Thyroid gland (tissue), 4 donors: Measurements from ENCODE around the gene PLGRKT. TPM values are rescaled to one million over a fixed set of nuclear protein-coding genes. Genes with fewer than 3 reads are reported as not detected.

Source experiments
- DNase-seq, 2 donors: peaks; one replicate each; pipeline ENCODE4 v3.0.0-alpha.2; 2019
- H3K27ac ChIP-seq, 3 donors: fragments of 200-600 bp; sonication (generic); 1 replicate in 2 of 3; 2 replicates in 1 of 3; pipeline ENCODE4 v1.5.1; 2016 to 2019; ENCODE audit warnings: mild to moderate bottlenecking in 1 of 3, moderate library complexity in 1 of 3
- H3K27me3 ChIP-seq: fragments of 200-600 bp; sonication (generic); one replicate; pipeline ENCODE4 v1.5.1; 2019
- H3K36me3 ChIP-seq, 2 donors: fragments of 200-600 bp; sonication (generic); one replicate each; pipeline ENCODE4 v1.5.1; 2016 to 2019
- H3K4me1 ChIP-seq, 2 donors: fragments of 200-600 bp; sonication (generic); one replicate each; pipeline ENCODE4 v1.5.1; 2017 to 2019
- H3K4me3 ChIP-seq, 3 donors: fragments of 200-600 bp; sonication (generic); replicated peaks in 1 of 3; 1 replicate in 2 of 3; 2 replicates in 1 of 3; pipeline ENCODE4 v1.5.1; 2016; ENCODE audit warnings: mild to moderate bottlenecking in 1 of 3
- H3K9me3 ChIP-seq: fragments of 200-600 bp; sonication (generic); one replicate; pipeline ENCODE4 v1.5.1; 2017
- POLR2A ChIP-seq, 2 donors: fragments of 450-650 bp; IDR thresholded peaks; one replicate each; pipeline ENCODE4 v1.6.1; 2017; ENCODE audit warnings: antibody characterized with exemption in 2 of 2, mild to moderate bottlenecking in 2 of 2, moderate library complexity in 1 of 2
- WGBS, 2 donors: methylation state at CpG; one replicate each; pipeline ENCODE4 v1.1.5; 2017; 5-methylcytosine and 5-hydroxymethylcytosine counted together
- intact Hi-C: fragments of 100-400 bp; cut with DNase I; formaldehyde crosslinking; loops from one replicate; pipeline ENCODE4 v1.15.1; 2023
- total RNA-seq, 4 donors: library from RNA; depleted of rRNA; stranded (reverse); fragments of >200 nt; gene quantifications; one replicate each; pipeline ENCODE4 v1.2.3, GENCODE V29; 2016
- TF ChIP-seq, protein P1 (sequence below), 6 experiments: fragments of 200-600 bp in 3 of 6; fragments of 450-650 bp in 3 of 6; sonication (generic) in 3 of 6; IDR thresholded peaks; one replicate each; pipeline ENCODE4 v1.5.1; 2016 to 2019; ENCODE audit warnings: antibody characterized with exemption in 6 of 6, mild to moderate bottlenecking in 2 of 6, inconsistent platforms in 1 of 6, moderate library complexity in 1 of 6

Gene PLGRKT
- total RNA-seq, 4 donors from 2014 or later, result 16.2 to 32.7 (median 27.7) TPM

GRCh38 chr9:5360341-5360740 is 77.4 kb downstream of the PLGRKT start:
- DNase-seq, result no peak
- Histone ChIP-seq H3K9me3 (no peaks in the 10 kb centered on the region), H3K4me3 (no peak overlapping the region), H3K27ac (no peak overlapping the region), H3K27me3 (no peaks in the 10 kb centered on the region), H3K36me3 (no peaks in the 10 kb centered on the region), H3K4me1 (no peaks in the 10 kb centered on the region)
- no peak for TF ChIP-seq POLR2A (IDR thresholded peaks at IDR 0.05)
- TF ChIP-seq, protein P1, sequence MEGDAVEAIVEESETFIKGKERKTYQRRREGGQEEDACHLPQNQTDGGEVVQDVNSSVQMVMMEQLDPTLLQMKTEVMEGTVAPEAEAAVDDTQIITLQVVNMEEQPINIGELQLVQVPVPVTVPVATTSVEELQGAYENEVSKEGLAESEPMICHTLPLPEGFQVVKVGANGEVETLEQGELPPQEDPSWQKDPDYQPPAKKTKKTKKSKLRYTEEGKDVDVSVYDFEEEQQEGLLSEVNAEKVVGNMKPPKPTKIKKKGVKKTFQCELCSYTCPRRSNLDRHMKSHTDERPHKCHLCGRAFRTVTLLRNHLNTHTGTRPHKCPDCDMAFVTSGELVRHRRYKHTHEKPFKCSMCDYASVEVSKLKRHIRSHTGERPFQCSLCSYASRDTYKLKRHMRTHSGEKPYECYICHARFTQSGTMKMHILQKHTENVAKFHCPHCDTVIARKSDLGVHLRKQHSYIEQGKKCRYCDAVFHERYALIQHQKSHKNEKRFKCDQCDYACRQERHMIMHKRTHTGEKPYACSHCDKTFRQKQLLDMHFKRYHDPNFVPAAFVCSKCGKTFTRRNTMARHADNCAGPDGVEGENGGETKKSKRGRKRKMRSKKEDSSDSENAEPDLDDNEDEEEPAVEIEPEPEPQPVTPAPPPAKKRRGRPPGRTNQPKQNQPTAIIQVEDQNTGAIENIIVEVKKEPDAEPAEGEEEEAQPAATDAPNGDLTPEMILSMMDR (IDR thresholded peaks at IDR 0.05), result no peak
- intact Hi-C loops, result no loop called here

DNA sequence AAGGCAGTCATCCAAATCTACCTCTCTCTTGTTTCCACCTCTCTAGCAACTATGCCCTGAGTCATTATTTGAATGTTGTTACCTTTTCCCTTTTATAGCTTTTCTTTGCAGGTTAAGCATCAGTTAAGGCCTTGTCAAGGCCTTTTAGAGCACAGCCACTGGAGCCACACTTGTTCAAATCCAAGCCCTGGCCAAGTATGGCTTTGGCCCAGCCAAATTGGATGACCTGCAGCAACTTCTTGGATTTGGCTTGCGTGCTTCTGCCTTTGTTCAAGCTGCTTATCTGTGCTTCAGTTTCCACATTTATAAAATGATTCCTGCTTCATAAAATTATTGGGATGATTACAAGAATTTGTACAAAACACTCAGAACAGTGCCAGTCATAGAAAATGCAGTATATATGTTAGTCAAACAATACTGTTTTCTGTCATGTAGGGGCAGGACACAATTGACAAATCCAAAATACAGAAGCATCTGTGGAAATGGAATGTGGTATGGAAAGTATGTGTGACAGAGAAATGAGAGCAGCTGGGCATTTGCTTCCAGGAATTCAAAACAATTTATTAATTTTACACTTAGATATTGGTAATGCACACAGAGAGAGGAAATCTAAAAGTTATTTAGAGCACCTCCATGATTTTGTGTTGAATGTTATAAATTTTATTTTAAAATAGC is 80.2 kb downstream of the PLGRKT start:
- no peaks in the 10 kb centered on the region for H3K4me1 ChIP-seq
- H3K27me3 ChIP-seq, result no peaks in the 10 kb centered on the region
- H3K4me3 ChIP-seq, result no peak overlapping the region
- H3K9me3 ChIP-seq, result no peaks in the 10 kb centered on the region
- WGBS, 2 donors, result 68 to 76% methylated on average over 1 of the region's 1 CpG
- DNase-seq, result no peak
- no peak overlapping the region for H3K27ac ChIP-seq
- H3K36me3 ChIP-seq, result no peaks in the 10 kb centered on the region
- TF ChIP-seq, protein P1 (IDR thresholded peaks at IDR 0.05), result no peak
- TF ChIP-seq POLR2A (IDR thresholded peaks at IDR 0.05), result no peak
- intact Hi-C loops, result no loop called here

DNA sequence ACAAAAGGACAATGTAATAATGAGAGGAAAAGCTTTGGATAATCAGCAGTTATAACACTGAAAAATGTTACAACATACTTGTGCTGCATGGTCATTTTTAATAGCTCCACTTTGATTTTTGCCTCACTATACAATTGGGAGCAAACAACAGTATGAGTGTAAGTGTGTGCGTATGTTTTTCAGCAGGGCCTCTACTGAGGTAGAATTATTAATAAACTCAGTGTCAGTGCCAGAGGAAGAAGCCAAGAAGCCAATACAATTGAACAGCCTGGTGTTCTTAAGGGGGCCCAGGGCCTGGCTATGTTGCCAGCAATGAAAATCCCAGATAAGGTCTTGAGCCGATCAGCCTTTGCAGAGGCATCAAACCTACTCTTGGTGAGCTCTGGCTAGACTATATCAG is 81.9 kb downstream of the PLGRKT start:
- no peak for DNase-seq
- WGBS, 2 donors, result 65 to 91% methylated on average over 2 of the region's 2 CpGs
- Histone ChIP-seq H3K4me1 (no peaks in the 10 kb centered on the region), H3K27ac (no peak overlapping the region), H3K36me3 (no peaks in the 10 kb centered on the region), H3K27me3 (no peaks in the 10 kb centered on the region), H3K4me3 (no peak overlapping the region), H3K9me3 (no peaks in the 10 kb centered on the region)
- intact Hi-C loops, result no loop called here
- TF ChIP-seq, protein P1 (IDR thresholded peaks at IDR 0.05), result no peak
- no peak for TF ChIP-seq POLR2A (IDR thresholded peaks at IDR 0.05)

DNA sequence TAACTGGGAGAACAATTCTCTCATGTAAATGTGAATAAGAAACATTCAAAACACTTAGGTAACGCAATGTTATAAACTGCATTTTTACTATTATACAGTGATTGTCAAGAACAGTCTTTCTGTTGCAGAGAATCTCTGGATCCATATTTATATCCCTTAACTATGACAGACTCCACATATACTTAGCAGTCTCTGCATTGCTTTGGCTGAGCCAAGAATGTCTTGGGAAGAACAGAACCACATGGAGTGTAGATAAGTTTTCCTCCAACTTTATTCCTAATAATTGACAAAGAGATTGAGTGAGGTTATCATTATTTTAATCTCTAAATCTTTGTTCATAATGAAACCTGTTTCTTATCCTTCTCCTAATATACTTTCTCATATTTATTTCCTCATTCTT is 82.5 kb downstream of the PLGRKT start:
- no peak for TF ChIP-seq POLR2A (IDR thresholded peaks at IDR 0.05)
- TF ChIP-seq, protein P1 (IDR thresholded peaks at IDR 0.05), result no peak
- no peaks in the 10 kb centered on the region for H3K36me3 ChIP-seq
- no peak overlapping the region for H3K4me3 ChIP-seq
- no peaks in the 10 kb centered on the region for H3K4me1 ChIP-seq
- intact Hi-C loops, result no loop called here
- no peaks in the 10 kb centered on the region for H3K9me3 ChIP-seq
- no peaks in the 10 kb centered on the region for H3K27me3 ChIP-seq
- no peak overlapping the region for H3K27ac ChIP-seq
- DNase-seq, result no peak
- 98 to 100% methylated on average over 1 of the region's 1 CpG for WGBS, 2 donors

GRCh38 chr9:5354184-5354583 is 83.5 kb downstream of the PLGRKT start:
- no peaks in the 10 kb centered on the region for H3K36me3 ChIP-seq
- no peaks in the 10 kb centered on the region for H3K4me1 ChIP-seq
- no peak overlapping the region for H3K4me3 ChIP-seq
- H3K27ac ChIP-seq, result no peak overlapping the region
- H3K9me3 ChIP-seq, result no peaks in the 10 kb centered on the region
- intact Hi-C loops, result no loop called here
- 94 to 96% methylated on average over 2 of the region's 2 CpGs for WGBS, 2 donors
- no peak for DNase-seq
- no peaks in the 10 kb centered on the region for H3K27me3 ChIP-seq
- TF ChIP-seq, protein P1 (IDR thresholded peaks at IDR 0.05), result no peak
- TF ChIP-seq POLR2A (IDR thresholded peaks at IDR 0.05), result no peak
